GM12874 (cell line): ENCODE results near the gene ZBTB20.

Source experiments
- CTCF ChIP-seq: IDR thresholded peaks from 2 replicates; pipeline ENCODE4 v1.5.1; 2011; ENCODE audit warnings: low read depth, mild to moderate bottlenecking, control low read depth, low read length, moderate library complexity; ENCODE audit not compliant: insufficient read depth

ZBTB20 gene

DNA sequence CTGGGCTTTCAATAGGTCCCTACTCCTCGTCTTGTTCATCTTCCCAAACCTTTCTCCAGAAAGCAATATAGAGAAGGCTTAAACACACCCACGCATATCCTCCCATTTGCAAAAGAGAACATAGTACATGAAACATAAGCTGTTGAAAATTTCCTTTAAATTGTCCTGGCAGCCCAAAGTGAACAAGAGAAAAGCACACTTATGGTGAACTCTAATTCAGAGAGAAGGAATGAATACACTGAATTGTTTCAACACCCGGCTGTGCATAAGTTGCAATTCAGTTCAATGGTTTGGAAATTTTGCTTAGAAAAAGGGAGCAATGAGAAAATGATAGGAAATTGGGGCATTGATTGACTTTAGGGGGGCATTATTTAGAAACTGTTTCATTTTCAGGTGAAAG is 650.6 kb downstream of the ZBTB20 start:
- no peak for TF ChIP-seq CTCF

- no peak for TF ChIP-seq CTCF
Observed at GRCh38 chr3:114496021-114496434, 651.1 kb downstream of the ZBTB20 start.

- no peak for TF ChIP-seq CTCF
Observed at GRCh38 chr3:114494498-114494897, 652.6 kb downstream of the ZBTB20 start.

DNA sequence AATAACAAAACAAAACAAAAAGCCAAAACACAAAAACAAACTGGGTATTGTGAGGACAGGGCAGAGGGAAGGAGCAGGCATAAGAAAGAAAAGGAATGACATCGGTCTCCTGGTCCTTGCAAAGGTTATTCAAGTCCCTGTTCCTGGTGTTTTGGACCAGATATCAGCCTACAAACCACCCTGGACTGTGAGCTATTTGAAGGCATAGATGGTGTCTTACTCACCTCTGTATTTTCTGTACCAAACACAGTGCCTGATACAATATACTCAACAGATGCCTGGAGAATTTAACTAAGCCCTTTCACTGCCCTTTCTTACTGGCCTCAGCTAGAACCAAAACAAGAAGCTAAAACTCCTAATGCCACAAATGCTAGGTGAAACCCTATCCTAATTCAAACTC is 656.3 kb downstream of the ZBTB20 start:
- TF ChIP-seq CTCF, result no peak

- no peak for TF ChIP-seq CTCF
Observed at GRCh38 chr3:114487502-114487901, 659.6 kb downstream of the ZBTB20 start.

- no peak for TF ChIP-seq CTCF
Observed at GRCh38 chr3:114484919-114485318, 662.2 kb downstream of the ZBTB20 start.

DNA sequence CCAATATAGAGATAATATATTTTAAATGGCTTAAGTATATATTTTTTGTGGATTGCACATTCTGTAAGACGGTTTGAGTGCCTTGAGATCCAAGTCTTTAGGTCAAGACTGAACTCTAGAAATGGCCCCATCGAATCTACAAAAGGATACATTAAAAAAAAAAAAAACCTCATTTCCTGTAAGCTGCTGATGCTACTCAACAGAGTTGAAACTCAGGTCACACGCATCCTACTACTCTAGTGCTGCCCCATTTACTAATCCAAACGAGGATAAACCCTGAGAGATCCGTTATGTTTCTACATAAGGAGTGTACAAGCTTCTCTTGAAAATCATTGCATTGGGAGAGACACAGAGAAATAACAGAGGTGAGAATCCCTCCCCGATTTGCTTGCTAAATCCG is 666.0 kb downstream of the ZBTB20 start:
- no peak for TF ChIP-seq CTCF

DNA sequence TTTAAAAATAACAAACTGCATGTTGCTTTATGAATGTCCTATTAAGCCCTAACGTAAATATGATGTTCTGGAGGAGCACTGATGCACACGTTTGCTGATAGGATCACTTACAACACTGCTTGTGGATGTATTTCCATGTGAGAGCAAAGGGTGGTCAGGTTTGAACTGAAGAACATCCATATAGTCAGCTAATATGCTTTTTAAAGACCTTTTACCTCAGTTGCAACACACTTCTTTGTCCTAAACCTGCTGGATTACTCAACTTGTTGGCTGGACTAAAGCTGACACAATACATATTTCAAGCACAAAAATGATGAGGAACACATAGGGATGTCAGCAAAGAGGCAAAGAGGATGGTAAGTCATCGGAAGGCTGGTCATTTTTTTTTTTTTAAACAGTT is 666.6 kb downstream of the ZBTB20 start:
- no peak for TF ChIP-seq CTCF
